Left lung (tissue), 10 donors: ENCODE data around the gene RAB5IF. TPM values are rescaled to one million over a fixed set of nuclear protein-coding genes. Genes with fewer than 3 reads are reported as not detected.

Experiments used
- ATAC-seq: fragments of 200-7000 bp; cut with Tn5 transposase; one replicate; pipeline ENCODE4 v1.9.1; 2020; ENCODE audit warnings: moderate library complexity
- DNase-seq, 4 donors: peaks; one replicate each; pipeline ENCODE4 v3.0.0-alpha.2; 2013 to 2020
- H3K27ac ChIP-seq, 2 donors: fragments of 200-600 bp; sonication (generic) in 1 of 2; one replicate each; pipeline versions ENCODE4 v1.5.0 to v1.8.0; 2020 to 2021
- H3K27me3 ChIP-seq, 2 donors: fragments of 200-600 bp; sonication (generic) in 1 of 2; one replicate each; pipeline versions ENCODE4 v1.5.0 to v1.8.0; 2020 to 2021
- H3K36me3 ChIP-seq, 2 donors: fragments of 200-600 bp; sonication (generic) in 1 of 2; one replicate each; pipeline versions ENCODE4 v1.5.0 to v1.8.0; 2020 to 2021
- H3K4me1 ChIP-seq, 2 donors: fragments of 200-600 bp; one replicate each; pipeline ENCODE4 v1.8.0; 2021
- H3K4me3 ChIP-seq, 2 donors: fragments of 200-600 bp; sonication (generic) in 1 of 2; one replicate each; pipeline versions ENCODE4 v1.5.0 to v1.8.0; 2020 to 2021; ENCODE audit warnings: mild to moderate bottlenecking in 1 of 2
- H3K9me3 ChIP-seq, 2 donors: fragments of 200-600 bp; sonication (generic) in 1 of 2; one replicate each; pipeline versions ENCODE4 v1.5.0 to v1.8.0; 2020 to 2021
- CTCF ChIP-seq, 2 donors: fragments of 200-600 bp; sonication (generic) in 1 of 2; IDR thresholded peaks; one replicate each; pipeline versions ENCODE4 v1.5.0 to v1.8.0; 2021; ENCODE audit warnings: antibody characterized with exemption in 2 of 2
- intact Hi-C, 2 donors: fragments of 100-400 bp; cut with DNase I; formaldehyde crosslinking; loops; one replicate each; pipeline versions ENCODE4 v1.11.2 to v1.14.2; 2022
- polyA plus RNA-seq, 6 donors: library from polyadenylated mRNA; unstranded; fragments of 120-200 nt; gene quantifications; one replicate each; pipeline ENCODE4 v1.2.1, GENCODE V29; 2013; ENCODE audit not compliant: insufficient read length in 6 of 6
- total RNA-seq, 2 donors: library from RNA; stranded (reverse); fragmentation: NEBNext Ultra II Directional; extraction: Animal tissue kit (Norgen Biotek cat#: 25700); gene quantifications; one replicate each; pipeline ENCODE4 v1.2.1, GENCODE V29; 2021
- donor health status: DM: no; HTN: yes; CAD: no.
- donor health status: DM: no; HTN: no; CAD: no.

RAB5IF gene
- total and polyA plus RNA-seq, 8 donors, result 42.2 to 167 (median 48.3) TPM

- ATAC-seq (no peak), DNase-seq (no peak)
- TF ChIP-seq CTCF (IDR thresholded peaks at IDR 0.05), result no peak
- intact Hi-C loops, result no loop called here
- Histone ChIP-seq H3K4me1 (no peaks in the 10 kb centered on the region), H3K36me3 (peaks cover 0 to 2% of the 10 kb centered on the region in 2 donors), H3K27ac (no peak overlapping the region), H3K27me3 (no peaks in the 10 kb centered on the region), H3K9me3 (no peaks in the 10 kb centered on the region), H3K4me3 (no peak overlapping the region)
Observed at GRCh38 chr20:36620917-36621316, 15.3 kb downstream of the RAB5IF start.

- no peak overlapping the region for H3K4me3 ChIP-seq
- intact Hi-C loops, result no loop called here
- no peak for TF ChIP-seq CTCF (IDR thresholded peaks at IDR 0.05)
- no peak overlapping the region for H3K27ac ChIP-seq
- H3K36me3 ChIP-seq, result no peaks in the 10 kb centered on the region
- no peaks in the 10 kb centered on the region for H3K9me3 ChIP-seq
- DNase-seq, result no peak
- ATAC-seq, result no peak
- no peaks in the 10 kb centered on the region for H3K27me3 ChIP-seq
- H3K4me1 ChIP-seq, result no peaks in the 10 kb centered on the region
Observed at GRCh38 chr20:36623444-36623843, 17.9 kb downstream of the RAB5IF start.

- intact Hi-C loops, result no loop called here
- Histone ChIP-seq H3K27ac (no peak overlapping the region), H3K36me3 (no peaks in the 10 kb centered on the region), H3K4me3 (no peak overlapping the region), H3K4me1 (no peaks in the 10 kb centered on the region), H3K27me3 (no peaks in the 10 kb centered on the region), H3K9me3 (no peaks in the 10 kb centered on the region)
- no peak for DNase-seq
- TF ChIP-seq CTCF (IDR thresholded peaks at IDR 0.05), result no peak
- ATAC-seq, result peak; percentile 80
Observed at GRCh38 chr20:36624068-36624943, 18.7 kb downstream of the RAB5IF start.

- no peak overlapping the region for H3K4me3 ChIP-seq
- H3K4me1 ChIP-seq, result peaks cover 0 to 2% of the 10 kb centered on the region in 2 donors
- H3K27ac ChIP-seq, result no peak overlapping the region
- H3K27me3 ChIP-seq, result no peaks in the 10 kb centered on the region
- intact Hi-C loops, result no loop called here
- no peaks in the 10 kb centered on the region for H3K9me3 ChIP-seq
- TF ChIP-seq CTCF (IDR thresholded peaks at IDR 0.05), result no peak
- DNase-seq (no peak), ATAC-seq (no peak)
- H3K36me3 ChIP-seq, result no peaks in the 10 kb centered on the region
Observed at GRCh38 chr20:36624944-36625324, 19.4 kb downstream of the RAB5IF start.

- Histone ChIP-seq H3K9me3 (no peaks in the 10 kb centered on the region), H3K36me3 (no peaks in the 10 kb centered on the region), H3K27me3 (no peaks in the 10 kb centered on the region), H3K4me3 (no peak overlapping the region), H3K27ac (no peak overlapping the region), H3K4me1 (peaks cover 0 to 11% of the 10 kb centered on the region in 2 donors)
- no peak for ATAC-seq
- no peak for DNase-seq
- intact Hi-C loops, result no loop called here
- no peak for TF ChIP-seq CTCF (IDR thresholded peaks at IDR 0.05)
Observed at GRCh38 chr20:36628076-36628475, 22.5 kb downstream of the RAB5IF start.
